ENCODE measurements around the gene ZNF653.

Gene ZNF653, protein sequence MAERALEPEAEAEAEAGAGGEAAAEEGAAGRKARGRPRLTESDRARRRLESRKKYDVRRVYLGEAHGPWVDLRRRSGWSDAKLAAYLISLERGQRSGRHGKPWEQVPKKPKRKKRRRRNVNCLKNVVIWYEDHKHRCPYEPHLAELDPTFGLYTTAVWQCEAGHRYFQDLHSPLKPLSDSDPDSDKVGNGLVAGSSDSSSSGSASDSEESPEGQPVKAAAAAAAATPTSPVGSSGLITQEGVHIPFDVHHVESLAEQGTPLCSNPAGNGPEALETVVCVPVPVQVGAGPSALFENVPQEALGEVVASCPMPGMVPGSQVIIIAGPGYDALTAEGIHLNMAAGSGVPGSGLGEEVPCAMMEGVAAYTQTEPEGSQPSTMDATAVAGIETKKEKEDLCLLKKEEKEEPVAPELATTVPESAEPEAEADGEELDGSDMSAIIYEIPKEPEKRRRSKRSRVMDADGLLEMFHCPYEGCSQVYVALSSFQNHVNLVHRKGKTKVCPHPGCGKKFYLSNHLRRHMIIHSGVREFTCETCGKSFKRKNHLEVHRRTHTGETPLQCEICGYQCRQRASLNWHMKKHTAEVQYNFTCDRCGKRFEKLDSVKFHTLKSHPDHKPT

DNA sequence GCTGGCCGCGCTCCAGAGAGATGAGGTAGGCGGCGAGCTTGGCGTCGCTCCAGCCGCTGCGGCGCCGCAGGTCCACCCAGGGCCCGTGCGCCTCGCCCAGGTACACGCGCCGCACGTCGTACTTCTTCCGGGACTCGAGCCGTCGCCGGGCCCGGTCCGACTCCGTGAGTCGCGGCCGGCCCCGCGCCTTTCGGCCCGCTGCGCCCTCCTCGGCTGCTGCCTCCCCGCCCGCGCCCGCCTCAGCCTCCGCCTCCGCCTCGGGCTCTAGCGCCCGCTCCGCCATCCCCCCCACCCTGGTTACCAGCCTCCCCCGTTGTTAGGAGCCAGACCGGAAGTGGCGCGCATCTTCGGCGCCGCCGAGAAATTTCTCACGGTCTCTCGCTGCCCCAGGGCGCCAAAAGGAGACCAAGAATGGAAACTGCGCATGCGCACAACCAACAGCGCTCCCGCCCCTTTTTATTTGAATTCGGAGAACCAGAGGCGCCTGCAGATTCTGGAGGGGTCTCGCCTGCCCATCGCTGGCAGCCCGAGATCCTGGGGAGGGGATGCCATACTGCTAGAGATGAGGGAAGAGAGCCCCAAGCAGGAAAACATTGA is at the start of gene ZNF653:
Gene ZNF653, minus strand, starts transcription at position 336 of the 597 bp plus-strand sequence. Its CDS starts 53 bp downstream, at position 283.
- TF ChIP-seq CTCF (IDR thresholded peaks at IDR 0.05) = no peak
- DNase-seq (ENCODE audit: low spot score) = peak; percentile 94
- peak within 1 kb of the TSS; percentile 78 for H3K4me3 ChIP-seq
- peak within 1 kb of the TSS; percentile 94 to 95 for H3K27ac ChIP-seq

DNA sequence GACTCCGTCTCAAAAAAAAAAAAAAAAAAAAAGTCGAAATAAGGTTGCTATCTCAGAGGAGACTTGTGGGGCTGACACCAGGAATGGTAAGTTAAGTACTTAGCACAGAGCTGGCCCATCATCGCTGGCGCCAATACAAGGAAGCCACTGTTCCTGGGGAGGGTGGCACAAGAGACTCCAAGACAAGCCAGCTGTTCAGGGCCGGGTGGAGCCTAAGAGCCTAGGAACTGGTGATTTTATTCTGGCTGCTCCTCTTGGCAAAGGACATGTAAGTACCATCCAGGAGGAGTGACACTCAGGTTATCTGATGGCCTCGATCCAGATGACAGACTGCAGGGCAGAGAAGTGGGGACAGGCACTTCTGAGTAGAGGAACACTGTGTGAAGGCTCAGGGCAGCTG is 49.6 kb upstream of the ZNF653 start:
- Histone ChIP-seq H3K4me3 (no peak overlapping the region), H3K27ac (no peak overlapping the region)
- no peak for TF ChIP-seq CTCF (IDR thresholded peaks at IDR 0.05)
- DNase-seq (ENCODE audit: low spot score) = no peak

GRCh38 chr19:11554160-11554559 is 48.5 kb upstream of the ZNF653 start:
- TF ChIP-seq CTCF (IDR thresholded peaks at IDR 0.05) = no peak
- no peak overlapping the region for H3K4me3 ChIP-seq
- no peak overlapping the region for H3K27ac ChIP-seq
- no peak for DNase-seq (ENCODE audit: low spot score)

- no peak for TF ChIP-seq CTCF (IDR thresholded peaks at IDR 0.05)
- Histone ChIP-seq H3K4me3 (no peak overlapping the region), H3K27ac (no peak overlapping the region)
- DNase-seq (ENCODE audit: low spot score) = no peak
Measured at GRCh38 chr19:11552666-11553372, 47.2 kb upstream of the ZNF653 start.

GRCh38 chr19:11551603-11552235 is 46.1 kb upstream of the ZNF653 start:
- no peak for TF ChIP-seq CTCF (IDR thresholded peaks at IDR 0.05)
- peak overlapping the region in 1 of 2 donors; percentile 56 for H3K27ac ChIP-seq
- no peak for DNase-seq (ENCODE audit: low spot score)
- H3K4me3 ChIP-seq = no peak overlapping the region

- no peak for TF ChIP-seq CTCF (IDR thresholded peaks at IDR 0.05)
- H3K27ac ChIP-seq = peak overlapping the region in 1 of 2 donors; percentile 31
- no peak for DNase-seq (ENCODE audit: low spot score)
- no peak overlapping the region for H3K4me3 ChIP-seq
Measured at GRCh38 chr19:11550265-11550664, 44.6 kb upstream of the ZNF653 start.

All from coronary artery (tissue), 2 donors.